Mucosa of rectum (tissue), 2 donors: Measurements from ENCODE around the gene TMPRSS5.

Source experiments
- H3K27ac ChIP-seq, 2 donors: one replicate each; pipeline ENCODE4 v1.7.0; 2013; ENCODE audit warnings: inconsistent platforms in 2 of 2, low read depth in 2 of 2, low read length in 2 of 2
- H3K27me3 ChIP-seq, 2 donors: one replicate each; pipeline ENCODE4 v1.7.0; 2013; ENCODE audit warnings: low read length in 2 of 2; ENCODE audit not compliant: control insufficient read depth in 2 of 2, insufficient read depth in 2 of 2
- H3K36me3 ChIP-seq, 2 donors: one replicate each; pipeline ENCODE4 v1.7.0; 2013; ENCODE audit warnings: low read length in 2 of 2; ENCODE audit not compliant: control insufficient read depth in 2 of 2, insufficient read depth in 2 of 2
- H3K4me1 ChIP-seq, 2 donors: one replicate each; pipeline ENCODE4 v1.7.0; 2013; ENCODE audit warnings: low read length in 2 of 2, mild to moderate bottlenecking in 1 of 2; ENCODE audit not compliant: control insufficient read depth in 2 of 2, insufficient read depth in 2 of 2
- H3K4me3 ChIP-seq, 2 donors: one replicate each; pipeline ENCODE4 v1.7.0; 2013; ENCODE audit warnings: low read length in 2 of 2
- H3K9ac ChIP-seq, 2 donors: one replicate each; pipeline ENCODE4 v1.7.0; 2013; ENCODE audit warnings: low read length in 2 of 2, low read depth in 1 of 2, mild to moderate bottlenecking in 1 of 2
- H3K9me3 ChIP-seq, 2 donors: one replicate each; pipeline ENCODE4 v1.7.0; 2013; ENCODE audit warnings: low read length in 2 of 2; ENCODE audit not compliant: control insufficient read depth in 2 of 2
- donor health status: healthy.
- donor health status: Normal muscosa, but diverticular disease.

Gene TMPRSS5

DNA sequence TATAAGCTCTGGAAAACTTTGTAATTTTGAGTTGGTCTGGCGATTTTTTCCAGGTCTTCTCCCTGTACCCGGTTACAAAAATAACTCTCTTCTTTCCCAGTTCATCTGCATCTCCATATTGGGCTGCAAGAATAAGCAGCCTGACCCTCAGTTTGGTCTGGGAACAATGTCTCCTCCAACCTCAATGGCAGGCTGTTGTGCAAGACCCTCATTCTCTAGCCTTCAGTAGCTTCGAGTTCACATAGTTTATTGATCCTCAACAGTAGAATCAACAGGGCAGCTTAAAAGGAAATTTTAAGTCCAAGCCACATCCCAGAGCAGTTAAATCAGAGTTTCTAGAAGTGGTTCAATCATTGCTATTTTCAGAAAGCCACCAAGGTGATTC lies 35.3 kb downstream of the TMPRSS5 start:
- Histone ChIP-seq H3K36me3 (no peaks in the 10 kb centered on the region), H3K9me3 (no peaks in the 10 kb centered on the region), H3K27ac (no peak overlapping the region), H3K9ac (no peak overlapping the region), H3K4me3 (no peak overlapping the region), H3K4me1 (no peaks in the 10 kb centered on the region), H3K27me3 (no peaks in the 10 kb centered on the region)

GRCh38 chr11:113670149-113670830 lies 35.8 kb downstream of the TMPRSS5 start:
- Histone ChIP-seq H3K4me1 (no peaks in the 10 kb centered on the region), H3K27ac (no peak overlapping the region), H3K9me3 (no peaks in the 10 kb centered on the region), H3K36me3 (no peaks in the 10 kb centered on the region), H3K27me3 (no peaks in the 10 kb centered on the region), H3K9ac (no peak overlapping the region), H3K4me3 (no peak overlapping the region)

DNA sequence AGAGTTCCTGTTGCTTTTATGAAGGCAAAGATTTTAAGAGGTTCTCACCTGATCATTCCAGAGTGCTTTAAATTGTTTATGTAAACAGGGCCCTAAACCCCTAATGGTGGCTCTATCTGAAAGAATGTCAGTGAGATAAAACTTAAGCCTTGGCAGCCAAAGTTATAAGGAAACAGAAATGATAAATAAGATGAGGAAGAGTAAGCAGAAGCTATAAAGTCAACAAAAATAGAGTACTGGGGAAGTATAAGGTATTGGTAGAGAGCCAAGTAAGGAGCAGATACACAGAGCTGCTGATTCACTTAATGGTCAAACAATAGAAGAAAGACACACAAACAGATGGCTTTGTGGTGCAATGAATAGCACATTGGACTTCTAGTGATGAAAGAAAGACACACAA lies 37.9 kb downstream of the TMPRSS5 start:
- H3K4me3 ChIP-seq: no peak overlapping the region
- H3K4me1 ChIP-seq: peaks cover 0 to 9% of the 10 kb centered on the region in 2 donors
- H3K27me3 ChIP-seq: no peaks in the 10 kb centered on the region
- no peaks in the 10 kb centered on the region for H3K36me3 ChIP-seq
- no peak overlapping the region for H3K27ac ChIP-seq
- no peak overlapping the region for H3K9ac ChIP-seq
- no peaks in the 10 kb centered on the region for H3K9me3 ChIP-seq

DNA sequence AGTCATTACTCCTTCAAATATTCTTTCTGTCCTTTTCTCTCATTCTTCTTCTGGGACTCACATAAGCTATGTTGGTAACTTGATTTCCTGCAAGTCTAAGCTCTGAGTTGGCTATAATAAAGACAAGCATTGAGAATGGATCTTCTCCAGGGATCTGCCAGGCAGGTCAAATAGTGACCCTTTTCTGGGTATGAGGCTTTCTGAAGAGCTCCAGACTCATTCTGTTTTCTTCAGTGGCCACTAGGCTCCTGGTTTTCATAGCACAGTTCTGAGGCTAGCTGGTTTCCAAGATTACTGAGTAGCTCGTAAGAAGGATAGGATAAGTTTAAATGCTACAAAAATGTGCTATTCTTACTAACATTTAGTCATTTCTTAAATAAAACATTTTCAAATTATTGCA lies 38.3 kb downstream of the TMPRSS5 start:
- no peaks in the 10 kb centered on the region for H3K36me3 ChIP-seq
- H3K4me3 ChIP-seq: no peak overlapping the region

DNA sequence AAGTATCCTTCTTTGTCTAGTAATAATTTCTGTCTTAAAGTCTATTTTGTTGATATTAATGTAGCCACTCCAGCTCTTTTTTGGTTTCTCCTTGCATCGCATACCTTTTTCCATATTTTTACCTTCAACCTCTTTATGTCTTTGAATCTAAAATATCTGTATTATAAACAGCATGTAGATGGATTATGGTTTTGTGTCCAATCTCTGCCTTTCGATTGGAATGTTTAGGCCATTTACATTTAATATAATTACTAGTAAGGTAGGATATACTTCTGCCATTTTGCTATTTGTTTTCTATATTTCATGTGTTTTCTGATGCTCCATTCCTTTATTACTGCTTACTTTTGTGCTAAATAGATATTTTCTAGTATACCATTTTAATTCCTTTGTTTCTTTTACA lies 39.5 kb downstream of the TMPRSS5 start:
- Histone ChIP-seq H3K9me3 (no peaks in the 10 kb centered on the region), H3K27me3 (no peaks in the 10 kb centered on the region), H3K36me3 (no peaks in the 10 kb centered on the region), H3K27ac (no peak overlapping the region), H3K9ac (no peak overlapping the region), H3K4me3 (no peak overlapping the region), H3K4me1 (peaks cover 0 to 9% of the 10 kb centered on the region in 2 donors)

More for the DNA sequence above, 38.3 kb downstream of the TMPRSS5 start:
- H3K4me1 ChIP-seq: peaks cover 0 to 9% of the 10 kb centered on the region in 2 donors
- H3K9me3 ChIP-seq: no peaks in the 10 kb centered on the region
- no peaks in the 10 kb centered on the region for H3K27me3 ChIP-seq
- H3K27ac ChIP-seq: no peak overlapping the region
- H3K9ac ChIP-seq: no peak overlapping the region

DNA sequence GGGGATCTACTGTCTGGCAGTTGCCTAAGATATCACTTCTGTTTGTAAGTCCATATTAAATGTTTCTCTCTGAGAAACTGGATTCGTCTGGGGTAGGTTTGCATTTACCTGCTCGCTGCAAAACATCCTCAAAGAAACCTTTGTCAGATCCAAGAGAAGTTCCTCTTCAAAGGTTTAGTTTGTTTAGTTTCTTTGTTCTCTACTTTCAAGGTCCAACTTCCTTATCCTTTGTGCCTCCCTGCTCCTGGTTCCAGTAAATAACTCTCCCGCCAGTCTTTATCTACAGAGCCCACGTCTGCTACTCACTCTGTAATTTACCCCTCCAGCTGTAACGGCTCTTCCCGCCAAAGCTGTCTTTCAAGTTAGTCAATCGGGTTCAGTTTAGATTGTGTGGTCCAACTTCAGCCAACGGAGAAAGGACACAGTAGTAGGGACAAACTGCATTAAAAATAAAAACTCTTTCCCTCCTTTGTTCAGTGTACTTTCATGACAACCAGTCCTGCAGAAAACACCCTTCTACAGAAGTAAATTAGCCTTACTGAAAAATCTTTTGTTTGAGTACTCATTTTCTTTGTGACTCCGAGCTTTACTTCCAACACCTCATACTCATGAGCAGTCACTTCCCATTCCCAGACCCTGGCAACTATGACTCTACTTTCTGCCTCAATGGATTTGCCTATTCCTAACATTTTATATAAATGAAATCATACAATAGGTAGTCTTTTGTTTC lies 41.0 kb downstream of the TMPRSS5 start:
- peaks cover 0 to 9% of the 10 kb centered on the region in 2 donors for H3K4me1 ChIP-seq
- H3K9ac ChIP-seq: no peak overlapping the region
- H3K27me3 ChIP-seq: no peaks in the 10 kb centered on the region
- no peaks in the 10 kb centered on the region for H3K9me3 ChIP-seq
- H3K4me3 ChIP-seq: no peak overlapping the region
- no peaks in the 10 kb centered on the region for H3K36me3 ChIP-seq
- H3K27ac ChIP-seq: no peak overlapping the region

- H3K36me3 ChIP-seq: no peaks in the 10 kb centered on the region
- peaks cover 0 to 9% of the 10 kb centered on the region in 2 donors for H3K4me1 ChIP-seq
- no peak overlapping the region for H3K4me3 ChIP-seq
- no peaks in the 10 kb centered on the region for H3K9me3 ChIP-seq
- H3K9ac ChIP-seq: no peak overlapping the region
- no peak overlapping the region for H3K27ac ChIP-seq
- H3K27me3 ChIP-seq: no peaks in the 10 kb centered on the region
Measured at GRCh38 chr11:113664069-113664980, 41.8 kb downstream of the TMPRSS5 start.

GRCh38 chr11:113663567-113663966 lies 42.5 kb downstream of the TMPRSS5 start:
- Histone ChIP-seq H3K9ac (no peak overlapping the region), H3K9me3 (no peaks in the 10 kb centered on the region), H3K27me3 (no peaks in the 10 kb centered on the region), H3K36me3 (no peaks in the 10 kb centered on the region), H3K27ac (no peak overlapping the region), H3K4me1 (peaks cover 0 to 9% of the 10 kb centered on the region in 2 donors), H3K4me3 (no peak overlapping the region)

DNA sequence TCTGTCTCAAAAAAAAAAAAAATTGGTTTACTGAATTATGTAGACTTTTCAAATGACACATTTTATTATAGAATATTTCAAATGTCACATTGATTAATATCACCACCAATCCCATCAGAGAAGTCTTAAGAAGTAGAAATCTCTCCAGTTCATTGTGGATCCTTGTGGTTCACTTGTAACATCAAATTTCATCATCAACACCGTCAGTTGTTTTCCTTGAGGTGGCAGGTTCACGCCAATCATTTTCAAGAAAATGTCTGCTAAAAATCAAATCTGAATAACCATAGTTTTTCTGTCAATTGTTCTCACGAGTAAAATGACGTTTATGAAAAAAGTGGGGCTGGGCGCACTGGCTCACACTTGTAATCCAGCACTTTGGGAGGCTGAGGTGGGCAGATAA lies 50.3 kb downstream of the TMPRSS5 start:
- Histone ChIP-seq H3K27me3 (no peaks in the 10 kb centered on the region), H3K36me3 (no peaks in the 10 kb centered on the region), H3K27ac (no peak overlapping the region), H3K4me1 (no peaks in the 10 kb centered on the region), H3K9ac (no peak overlapping the region), H3K4me3 (no peak overlapping the region), H3K9me3 (no peaks in the 10 kb centered on the region)

GRCh38 chr11:113651023-113651422 lies 55.1 kb downstream of the TMPRSS5 start:
- H3K27ac ChIP-seq: no peak overlapping the region

More at GRCh38 chr11:113651023-113651422, 55.1 kb downstream of the TMPRSS5 start:
- H3K36me3 ChIP-seq: no peaks in the 10 kb centered on the region
- H3K4me3 ChIP-seq: no peak overlapping the region
- H3K9me3 ChIP-seq: no peaks in the 10 kb centered on the region
- H3K27me3 ChIP-seq: no peaks in the 10 kb centered on the region
- no peak overlapping the region for H3K9ac ChIP-seq
- no peaks in the 10 kb centered on the region for H3K4me1 ChIP-seq
